Measurements from ENCODE around the gene MTHFD2. TPM values are rescaled to one million over a fixed set of nuclear protein-coding genes. Genes with fewer than 3 reads are reported as not detected.

MTHFD2 gene
- total and polyA plus RNA-seq, 2 donors (not counting 3 experiments of a cell fraction or from before 2014, with no cell fraction given) = 25.6 to 83.2 TPM

DNA sequence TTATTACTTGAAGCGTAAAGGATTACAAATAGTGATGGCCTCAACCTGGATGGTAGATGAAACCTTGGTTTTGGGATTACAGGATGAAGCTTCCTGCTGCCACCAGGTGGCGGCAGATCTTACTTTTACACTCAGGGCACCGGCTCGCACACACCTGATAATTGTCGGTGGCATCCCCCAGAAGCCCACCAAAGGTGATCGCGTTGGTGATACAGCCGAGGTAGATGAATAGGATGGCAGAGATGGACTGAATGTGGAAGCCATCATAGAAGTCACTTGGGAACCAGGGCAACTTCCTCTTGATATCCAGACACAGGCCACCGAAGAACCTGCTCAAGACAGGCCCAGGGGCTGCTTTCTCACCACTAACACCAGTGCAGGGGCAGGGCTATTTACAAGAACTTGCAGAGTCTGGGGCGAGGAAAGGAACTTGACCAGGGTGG, 51.8 kb downstream of the MTHFD2 start:
- no TSS peak for BruUV-seq (replicated peaks)
- dilution Hi-C loops (cut with MboI; ENCODE audit: extremely low pct_ligation_motif_present, low sequenced_read_pairs) = no loop called here
- DNase-seq (ENCODE audit: low read depth, low spot score) = peak; percentile 37
- no peaks in the 10 kb centered on the region for H3K4me1 ChIP-seq (ENCODE audit: control insufficient read depth, extremely low read depth, insufficient read depth, low read length)
- no peak overlapping the region for H3K9ac ChIP-seq (replicated peaks; ENCODE audit: extremely low read depth, insufficient read depth, low read length)
- TF ChIP-seq, protein P1, sequence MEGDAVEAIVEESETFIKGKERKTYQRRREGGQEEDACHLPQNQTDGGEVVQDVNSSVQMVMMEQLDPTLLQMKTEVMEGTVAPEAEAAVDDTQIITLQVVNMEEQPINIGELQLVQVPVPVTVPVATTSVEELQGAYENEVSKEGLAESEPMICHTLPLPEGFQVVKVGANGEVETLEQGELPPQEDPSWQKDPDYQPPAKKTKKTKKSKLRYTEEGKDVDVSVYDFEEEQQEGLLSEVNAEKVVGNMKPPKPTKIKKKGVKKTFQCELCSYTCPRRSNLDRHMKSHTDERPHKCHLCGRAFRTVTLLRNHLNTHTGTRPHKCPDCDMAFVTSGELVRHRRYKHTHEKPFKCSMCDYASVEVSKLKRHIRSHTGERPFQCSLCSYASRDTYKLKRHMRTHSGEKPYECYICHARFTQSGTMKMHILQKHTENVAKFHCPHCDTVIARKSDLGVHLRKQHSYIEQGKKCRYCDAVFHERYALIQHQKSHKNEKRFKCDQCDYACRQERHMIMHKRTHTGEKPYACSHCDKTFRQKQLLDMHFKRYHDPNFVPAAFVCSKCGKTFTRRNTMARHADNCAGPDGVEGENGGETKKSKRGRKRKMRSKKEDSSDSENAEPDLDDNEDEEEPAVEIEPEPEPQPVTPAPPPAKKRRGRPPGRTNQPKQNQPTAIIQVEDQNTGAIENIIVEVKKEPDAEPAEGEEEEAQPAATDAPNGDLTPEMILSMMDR (IDR thresholded peaks at IDR 0.05; ENCODE audit: extremely low read depth in 1 of 2, insufficient read depth in 1 of 2, low read depth in 1 of 2, low read length in 2 of 2) = peak; percentile 61 to 77
- TF ChIP-seq MYC (IDR thresholded peaks at IDR 0.05; ENCODE audit: low read depth, low read length) = no peak
- H3K4me2 ChIP-seq (ENCODE audit: insufficient read depth, low read length) = no peak overlapping the region
- intact Hi-C loops (cut with micrococcal nuclease) = loop anchor here (1.0 to 10.0 kb wide), 5 partner anchors 85 to 425 kb away; partner anchors contain the start of gene STAMBP
- no peak overlapping the region for H3K4me3 ChIP-seq (replicated peaks in 1 of 3; ENCODE audit: insufficient read depth in 1 of 3, low read depth in 1 of 3, low read length in 3 of 3)
- H3K79me2 ChIP-seq (ENCODE audit: control insufficient read depth, insufficient read depth, low read length) = no peaks in the 10 kb centered on the region
- CTCF ChIA-PET = interaction anchor here (0.6 to 5.0 kb wide), 41 partner anchors 9 to 570 kb away, joined by 3 to 81 read pairs (median 4); partner anchors contain the start of genes CCDC142, MOB1A, SLC4A5 and STAMBP
- H3K27me3 ChIP-seq (ENCODE audit: control insufficient read depth in 2 of 2, insufficient read depth in 2 of 2, low read length in 2 of 2) = peaks cover 0 to 2% of the 10 kb centered on the region in 2 experiments
- no peaks in the 10 kb centered on the region for H3K36me3 ChIP-seq (ENCODE audit: control insufficient read depth in 2 of 2, extremely low read depth in 1 of 2, insufficient read depth in 2 of 2, low read length in 2 of 2)
- no peaks in the 10 kb centered on the region for H3K9me3 ChIP-seq (replicated peaks; ENCODE audit: control insufficient read depth, insufficient read depth, low read length)
- H3K9me1 ChIP-seq (replicated peaks; ENCODE audit: control insufficient read depth, extremely low read depth, insufficient read depth, low read length) = no peaks in the 10 kb centered on the region
- POLR2A ChIA-PET = no interaction called here
- no peak overlapping the region for H3K27ac ChIP-seq (ENCODE audit: insufficient read depth, low read depth, low read length)
- peak; percentile 70 for FAIRE-seq
- H2AFZ ChIP-seq (ENCODE audit: low read depth, low read length) = no peak overlapping the region
- H4K20me1 ChIP-seq (replicated peaks; ENCODE audit: control insufficient read depth, extremely low read depth, insufficient read depth, low read length) = no peaks in the 10 kb centered on the region

DNA sequence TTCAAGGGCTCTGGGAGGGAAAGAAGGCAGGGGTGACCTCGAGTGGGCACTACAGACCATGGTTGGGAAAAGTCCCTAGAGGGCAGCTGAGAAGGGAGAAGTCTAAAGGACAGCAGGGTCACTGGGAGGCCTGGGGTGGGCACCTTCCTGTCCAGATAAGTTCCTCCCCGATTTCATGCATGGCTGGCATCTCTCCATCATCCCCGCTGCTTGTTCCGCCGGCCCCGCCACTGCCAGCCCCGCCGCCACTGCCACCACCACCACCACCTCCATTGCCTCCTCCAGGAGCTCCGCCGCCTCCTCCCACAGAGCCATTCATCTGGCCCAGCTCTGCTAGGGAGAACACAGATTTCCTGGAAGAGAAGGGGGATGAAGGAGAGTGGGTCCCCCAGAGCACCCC, 53.6 kb downstream of the MTHFD2 start:
- no peaks in the 10 kb centered on the region for H3K4me1 ChIP-seq (ENCODE audit: control insufficient read depth, extremely low read depth, insufficient read depth, low read length)
- no peak overlapping the region for H3K4me3 ChIP-seq (replicated peaks in 1 of 3; ENCODE audit: insufficient read depth in 1 of 3, low read depth in 1 of 3, low read length in 3 of 3)
- H2AFZ ChIP-seq (ENCODE audit: low read depth, low read length) = no peak overlapping the region
- H4K20me1 ChIP-seq (replicated peaks; ENCODE audit: control insufficient read depth, extremely low read depth, insufficient read depth, low read length) = no peaks in the 10 kb centered on the region
- dilution Hi-C loops (cut with MboI; ENCODE audit: extremely low pct_ligation_motif_present, low sequenced_read_pairs) (no loop called here), intact Hi-C loops (cut with micrococcal nuclease) (loop anchor here (10.0 kb wide), 1 partner anchor 427 kb away; the partner anchor contains the start of gene STAMBP)
- no peak for DNase-seq (ENCODE audit: low read depth, low spot score)
- no TSS peak for BruUV-seq (replicated peaks)
- TF ChIP-seq EZH2 (IDR thresholded peaks at IDR 0.05; ENCODE audit: borderline replicate concordance, low read depth, low read length, severe bottlenecking) = no peak
- TF ChIP-seq FOS (IDR thresholded peaks at IDR 0.05; ENCODE audit: borderline replicate concordance, insufficient read depth, low read length) = no peak
- no peak for TF ChIP-seq POLR2AphosphoS5 (IDR thresholded peaks at IDR 0.05; ENCODE audit: insufficient read depth, low read depth, low read length)
- TF ChIP-seq, protein P1 (IDR thresholded peaks at IDR 0.05; ENCODE audit: extremely low read depth in 1 of 2, insufficient read depth in 1 of 2, low read depth in 1 of 2, low read length in 2 of 2) = no peak
- TF ChIP-seq JUN (IDR thresholded peaks at IDR 0.05; ENCODE audit: borderline replicate concordance, insufficient read depth, insufficient read length, low read depth) = no peak
- TF ChIP-seq MYC (IDR thresholded peaks at IDR 0.05; ENCODE audit: low read depth, low read length) = no peak
- TF ChIP-seq GATA2 (IDR thresholded peaks at IDR 0.05; ENCODE audit: insufficient read depth, insufficient read length, low read depth, low read length) = no peak
- TF ChIP-seq, protein P2, sequence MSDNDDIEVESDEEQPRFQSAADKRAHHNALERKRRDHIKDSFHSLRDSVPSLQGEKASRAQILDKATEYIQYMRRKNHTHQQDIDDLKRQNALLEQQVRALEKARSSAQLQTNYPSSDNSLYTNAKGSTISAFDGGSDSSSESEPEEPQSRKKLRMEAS (IDR thresholded peaks at IDR 0.05; ENCODE audit: insufficient read depth, insufficient read length) = no peak
- no peak for TF ChIP-seq POLR2A (IDR thresholded peaks at IDR 0.05; ENCODE audit: low read depth, low read length)
- no peaks in the 10 kb centered on the region for H3K79me2 ChIP-seq (ENCODE audit: control insufficient read depth, insufficient read depth, low read length)
- no peak overlapping the region for H3K4me2 ChIP-seq (ENCODE audit: insufficient read depth, low read length)
- no peaks in the 10 kb centered on the region for H3K9me1 ChIP-seq (replicated peaks; ENCODE audit: control insufficient read depth, extremely low read depth, insufficient read depth, low read length)
- no peak overlapping the region for H3K9ac ChIP-seq (replicated peaks; ENCODE audit: extremely low read depth, insufficient read depth, low read length)
- H3K36me3 ChIP-seq (ENCODE audit: control insufficient read depth in 2 of 2, extremely low read depth in 1 of 2, insufficient read depth in 2 of 2, low read length in 2 of 2) = no peaks in the 10 kb centered on the region
- ChIA-PET CTCF (interaction anchor here (5.0 kb wide), 1 partner anchor 83 kb away, joined by 81 read pairs; no protein-coding TSS in a partner anchor), POLR2A (interaction anchor here (0.6 kb wide), 1 partner anchor 281 kb away, joined by 5 read pairs; no protein-coding TSS in a partner anchor)
- FAIRE-seq = no peak
- no peak overlapping the region for H3K27ac ChIP-seq (ENCODE audit: insufficient read depth, low read depth, low read length)
- H3K9me3 ChIP-seq (replicated peaks; ENCODE audit: control insufficient read depth, insufficient read depth, low read length) = no peaks in the 10 kb centered on the region
- peaks cover 0 to 2% of the 10 kb centered on the region in 2 experiments for H3K27me3 ChIP-seq (ENCODE audit: control insufficient read depth in 2 of 2, insufficient read depth in 2 of 2, low read length in 2 of 2)

Measured in endothelial cell of umbilical vein (primary cell).